ENCODE measurements around the gene MICU1.
A peak's percentile ranks its signal among the peaks of the same experiment; 100 is the strongest.

MICU1 gene

GRCh38 chr10:72337039-72337629 is 288.7 kb downstream of the MICU1 start:
- H3K36me3 Mint-ChIP-seq = peaks cover 94% of the 10 kb centered on the region
- ATAC-seq = no peak
- peak overlapping the region; percentile 88 for H3K4me3 Mint-ChIP-seq
- DNase-seq (ENCODE audit: low spot score in 2 of 2) = peak; percentile 75 to 88
- H3K27ac Mint-ChIP-seq = peak overlapping the region; percentile 98
- H3K9me3 Mint-ChIP-seq = no peaks in the 10 kb centered on the region
- H3K4me1 Mint-ChIP-seq = peaks cover 74% of the 10 kb centered on the region

- H3K4me1 Mint-ChIP-seq = peaks cover 77% of the 10 kb centered on the region
- no peaks in the 10 kb centered on the region for H3K9me3 Mint-ChIP-seq
- H3K27ac Mint-ChIP-seq = peak overlapping the region; percentile 98
- DNase-seq (ENCODE audit: low spot score in 2 of 2) = peak in 1 of 2 donors; percentile 61
- peak overlapping the region; percentile 88 for H3K4me3 Mint-ChIP-seq
- H3K36me3 Mint-ChIP-seq = peaks cover 96% of the 10 kb centered on the region
- ATAC-seq = no peak
Observed at GRCh38 chr10:72336259-72337038, 289.4 kb downstream of the MICU1 start.

- Mint-ChIP-seq H3K9me3 (no peaks in the 10 kb centered on the region), H3K36me3 (peaks cover 92% of the 10 kb centered on the region), H3K4me1 (peaks cover 77% of the 10 kb centered on the region), H3K27ac (peak overlapping the region; percentile 98), H3K4me3 (peak overlapping the region; percentile 88)
- DNase-seq (ENCODE audit: low spot score in 2 of 2) = peak; percentile 45 to 85
- peak; percentile 43 for ATAC-seq
Observed at GRCh38 chr10:72335394-72336258, 290.3 kb downstream of the MICU1 start.

- H3K36me3 Mint-ChIP-seq = peaks cover 91% of the 10 kb centered on the region
- no peaks in the 10 kb centered on the region for H3K9me3 Mint-ChIP-seq
- H3K27ac Mint-ChIP-seq = peak overlapping the region; percentile 98
- H3K4me1 Mint-ChIP-seq = peaks cover 79% of the 10 kb centered on the region
- DNase-seq (ENCODE audit: low spot score in 2 of 2) (peak; percentile 76 to 94), ATAC-seq (peak; percentile 75)
- peak overlapping the region; percentile 88 for H3K4me3 Mint-ChIP-seq
Observed at GRCh38 chr10:72334825-72335393, 291.0 kb downstream of the MICU1 start.

GRCh38 chr10:72334196-72334824 is 291.6 kb downstream of the MICU1 start:
- peak in 1 of 2 donors; percentile 59 for DNase-seq (ENCODE audit: low spot score in 2 of 2)
- ATAC-seq = no peak
- peaks cover 85% of the 10 kb centered on the region for H3K4me1 Mint-ChIP-seq
- H3K27ac Mint-ChIP-seq = peak overlapping the region; percentile 98
- H3K9me3 Mint-ChIP-seq = no peaks in the 10 kb centered on the region
- peaks cover 90% of the 10 kb centered on the region for H3K36me3 Mint-ChIP-seq
- peak overlapping the region; percentile 88 for H3K4me3 Mint-ChIP-seq

GRCh38 chr10:72333112-72334015 is 292.5 kb downstream of the MICU1 start:
- ATAC-seq (peak; percentile 0), DNase-seq (ENCODE audit: low spot score in 2 of 2) (peak in 1 of 2 donors; percentile 86)
- Mint-ChIP-seq H3K4me3 (peak overlapping the region; percentile 88), H3K27ac (peak overlapping the region; percentile 98), H3K9me3 (no peaks in the 10 kb centered on the region), H3K4me1 (peaks cover 93% of the 10 kb centered on the region), H3K36me3 (peaks cover 87% of the 10 kb centered on the region)

- peak overlapping the region; percentile 88 for H3K4me3 Mint-ChIP-seq
- H3K27ac Mint-ChIP-seq = peak overlapping the region; percentile 98
- peaks cover 96% of the 10 kb centered on the region for H3K4me1 Mint-ChIP-seq
- no peaks in the 10 kb centered on the region for H3K9me3 Mint-ChIP-seq
- DNase-seq (ENCODE audit: low spot score in 2 of 2) = peak in 1 of 2 donors; percentile 63
- ATAC-seq = no peak
- peaks cover 87% of the 10 kb centered on the region for H3K36me3 Mint-ChIP-seq
Observed at GRCh38 chr10:72332423-72333111, 293.3 kb downstream of the MICU1 start.

- ATAC-seq = peak; percentile 83
- peak; percentile 88 to 96 for DNase-seq (ENCODE audit: low spot score in 2 of 2)
- Mint-ChIP-seq H3K36me3 (peaks cover 87% of the 10 kb centered on the region), H3K4me1 (peaks cover 91% of the 10 kb centered on the region), H3K9me3 (no peaks in the 10 kb centered on the region), H3K4me3 (peak overlapping the region; percentile 88), H3K27ac (peak overlapping the region; percentile 98)
Observed at GRCh38 chr10:72331575-72332422, 294.1 kb downstream of the MICU1 start.

GRCh38 chr10:72330069-72330426 is 295.8 kb downstream of the MICU1 start:
- H3K4me3 Mint-ChIP-seq = peak overlapping the region; percentile 88
- H3K27ac Mint-ChIP-seq = peak overlapping the region; percentile 98
- ATAC-seq (no peak), DNase-seq (ENCODE audit: low spot score in 2 of 2) (no peak)
- peaks cover 79% of the 10 kb centered on the region for H3K4me1 Mint-ChIP-seq
- no peaks in the 10 kb centered on the region for H3K9me3 Mint-ChIP-seq
- peaks cover 77% of the 10 kb centered on the region for H3K36me3 Mint-ChIP-seq

- peaks cover 72% of the 10 kb centered on the region for H3K36me3 Mint-ChIP-seq
- H3K4me1 Mint-ChIP-seq = peaks cover 79% of the 10 kb centered on the region
- H3K27ac Mint-ChIP-seq = peak overlapping the region; percentile 98
- DNase-seq (ENCODE audit: low spot score in 2 of 2) = no peak
- H3K4me3 Mint-ChIP-seq = peak overlapping the region; percentile 88
- ATAC-seq = no peak
- no peaks in the 10 kb centered on the region for H3K9me3 Mint-ChIP-seq
Observed at GRCh38 chr10:72329290-72330068, 296.4 kb downstream of the MICU1 start.

- Mint-ChIP-seq H3K4me3 (peak overlapping the region; percentile 88), H3K9me3 (no peaks in the 10 kb centered on the region), H3K27ac (peak overlapping the region; percentile 96), H3K4me1 (peaks cover 79% of the 10 kb centered on the region), H3K36me3 (peaks cover 67% of the 10 kb centered on the region)
- peak; percentile 14 for ATAC-seq
- DNase-seq (ENCODE audit: low spot score in 2 of 2) = peak in 1 of 2 donors; percentile 67
Observed at GRCh38 chr10:72328829-72329204, 297.1 kb downstream of the MICU1 start.
